GM23248 (cell line): ENCODE data around the gene LCNL1.

Experiments used
- EZH2 ChIP-seq: fragments of 200-600 bp; sonication (generic); IDR thresholded peaks from 2 replicates; pipeline ENCODE4 v1.6.1; 2018; ENCODE audit warnings: antibody characterized with exemption, mild to moderate bottlenecking; ENCODE audit not compliant: insufficient read depth, poor library complexity, severe bottlenecking
- EZH2phosphoT487 ChIP-seq: fragments of 200-600 bp; sonication (generic); IDR thresholded peaks from 2 replicates; pipeline ENCODE4 v1.6.1; 2018; ENCODE audit warnings: antibody characterized with exemption, moderate library complexity, mild to moderate bottlenecking, low read depth; ENCODE audit not compliant: insufficient read depth

- TF ChIP-seq EZH2phosphoT487 (no peak), EZH2 (no peak)
Observed at GRCh38 chr9:137022662-137023008, 39.8 kb downstream of the LCNL1 start.
